K562 (cell line): ENCODE measurements around the gene DAAM1. TPM values are rescaled to one million over a fixed set of nuclear protein-coding genes. Genes with fewer than 3 reads are reported as not detected.

Experiments
- ATAC-seq: fragments of 200-7000 bp; cut with Tn5 transposase; 3 replicates; pipeline ENCODE4 v1.9.1; 2020; ENCODE audit warnings: moderate library complexity
- BruUV-seq: library from RNA; stranded (reverse); fragments of 400-500 nt; replicated peaks from 2 replicates; lab custom pipeline; 2021; lab: Mats Ljungman, UMichigan
- CTCF ChIA-PET: fragments of 300-600 bp; formaldehyde crosslinking; extraction: SDS; loops from one replicate; lab custom pipeline; 2021; ENCODE audit warnings: low intra/inter-chr PET ratio; lab: Yijun Ruan, JAX
- POLR2A ChIA-PET: fragments of 300-600, 350-650 bp; sonication (Branson Sonifier 250); formaldehyde crosslinking; extraction: SDS; loops from one replicate; lab custom pipeline; 2021; ENCODE audit warnings: antibody characterized with exemption, inconsistent platforms; lab: Yijun Ruan, JAX
- DNase-seq, 4 experiments: peaks; one replicate each; pipeline versions ENCODE4 v3.0.0 to v3.0.0-alpha.2; 2011 to 2018; ENCODE audit warnings: low spot score in 3 of 4, mixed read lengths in 3 of 4; ENCODE audit errors: extremely low read depth in 1 of 4
- FAIRE-seq: peaks from 2 replicates; lab custom pipeline; 2011; peaks lifted over from hg19 to GRCh38; lab: Jason Lieb, UNC
- H2AFZ ChIP-seq: 2 replicates; pipeline ENCODE4 v1.6.0; 2011; ENCODE audit warnings: low read depth, low read length, control low read depth, inconsistent platforms
- H3K27ac ChIP-seq: fragments of 200-600 bp; 3 replicates; pipeline ENCODE4 v1.8.0; 2011; ENCODE audit warnings: low read depth, mild to moderate bottlenecking, control low read depth, inconsistent platforms, low read length, moderate library complexity, mixed read lengths; ENCODE audit errors: extremely low read depth
- H3K27me3 ChIP-seq, 2 experiments: fragments of 300-600 bp in 1 of 2; 2 replicates in 1 of 2; 3 replicates in 1 of 2; pipeline versions ENCODE4 v1.6.0 to v1.8.0; 2011; ENCODE audit warnings: inconsistent platforms in 2 of 2, low read length in 2 of 2, mild to moderate bottlenecking in 1 of 2, mixed read lengths in 1 of 2, moderate library complexity in 1 of 2; ENCODE audit not compliant: control insufficient read depth in 2 of 2, insufficient read depth in 2 of 2
- H3K36me3 ChIP-seq: fragments of 300-600 bp; 3 replicates; pipeline ENCODE4 v1.8.0; 2011; ENCODE audit warnings: mild to moderate bottlenecking, low read length, inconsistent platforms; ENCODE audit not compliant: control insufficient read depth, insufficient read depth
- H3K4me1 ChIP-seq, 2 experiments: fragments of 200-600 bp in 1 of 2; replicated peaks in 1 of 2; 2 replicates in 1 of 2; 3 replicates in 1 of 2; pipeline versions ENCODE4 v1.5.1 to v1.8.0; 2011; ENCODE audit warnings: inconsistent platforms in 2 of 2, low read length in 2 of 2, mild to moderate bottlenecking in 1 of 2, mixed read lengths in 1 of 2, moderate library complexity in 1 of 2; ENCODE audit not compliant: control insufficient read depth in 2 of 2, insufficient read depth in 2 of 2
- H3K4me2 ChIP-seq: 2 replicates; pipeline ENCODE4 v1.6.1; 2011; ENCODE audit warnings: low read length, control low read depth, inconsistent platforms, mixed read lengths; ENCODE audit not compliant: insufficient read depth
- H3K4me3 ChIP-seq: fragments of 200-600 bp; sonication (generic), shearing (Covaris generic); 2 replicates; pipeline ENCODE4 v1.5.1; 2016; ENCODE audit warnings: control low read depth, inconsistent platforms
- H3K79me2 ChIP-seq: fragments of 200-600 bp; 3 replicates; pipeline ENCODE4 v1.8.0; 2011; ENCODE audit warnings: low read length, inconsistent platforms; ENCODE audit not compliant: control insufficient read depth, insufficient read depth
- H3K9ac ChIP-seq, 2 experiments: 2 replicates each; pipeline versions ENCODE4 v1.6.0 to v1.6.1; 2011; ENCODE audit warnings: low read depth in 2 of 2, low read length in 2 of 2, control low read depth in 1 of 2, inconsistent platforms in 1 of 2, mild to moderate bottlenecking in 1 of 2, mixed read lengths in 1 of 2; ENCODE audit not compliant: insufficient read depth in 1 of 2
- H3K9me1 ChIP-seq: one replicate; pipeline ENCODE4 v1.6.0; 2011; ENCODE audit warnings: inconsistent platforms, mild to moderate bottlenecking, low read length, moderate library complexity; ENCODE audit not compliant: control insufficient read depth, insufficient read depth
- H3K9me3 ChIP-seq: replicated peaks from 2 replicates; pipeline ENCODE4 v1.5.1; 2011; ENCODE audit warnings: low read depth, low read length, inconsistent platforms; ENCODE audit not compliant: control insufficient read depth, insufficient read depth
- H4K20me1 ChIP-seq: replicated peaks from 2 replicates; pipeline ENCODE4 v1.6.1; 2011; ENCODE audit warnings: low read length, inconsistent platforms, mixed read lengths; ENCODE audit not compliant: control insufficient read depth, insufficient read depth
- BMI1 ChIP-seq: fragments of 150-350 bp; IDR thresholded peaks from 2 replicates; pipeline ENCODE4 v1.6.1; 2014; ENCODE audit warnings: low read length
- CBFA2T3 ChIP-seq: fragments of 450-650 bp; IDR thresholded peaks from 2 replicates; pipeline ENCODE4 v1.6.1; 2017
- CC2D1A ChIP-seq: fragments of 450-650 bp; IDR thresholded peaks from 2 replicates; pipeline ENCODE4 v1.6.1; 2017; ENCODE audit warnings: mild to moderate bottlenecking
- EGR1 ChIP-seq: fragments of 450-650 bp; conservative IDR thresholded peaks from 2 replicates; pipeline ENCODE4 v1.6.1; 2017; ENCODE audit warnings: mild to moderate bottlenecking
- ERF ChIP-seq: fragments of 450-650 bp; formaldehyde crosslinking; IDR thresholded peaks from 2 replicates; pipeline ENCODE4 v1.4.0; 2020; ENCODE audit warnings: mild to moderate bottlenecking, mixed read lengths
- HES1 ChIP-seq: fragments of 450-650 bp; IDR thresholded peaks from 2 replicates; pipeline ENCODE4 v1.6.1; 2016; ENCODE audit warnings: low read depth, mild to moderate bottlenecking, moderate library complexity
- HNRNPL ChIP-seq: fragments of 200-400 bp; formaldehyde crosslinking; IDR thresholded peaks from 2 replicates; pipeline ENCODE4 v1.6.1; 2017; ENCODE audit warnings: low read depth, mild to moderate bottlenecking, low read length
- KDM1A ChIP-seq, 2 experiments: fragments of 450-650 bp; IDR thresholded peaks; 2 replicates each; pipeline ENCODE4 v1.6.1; 2016; ENCODE audit warnings: mild to moderate bottlenecking in 2 of 2
- POLR2AphosphoS5 ChIP-seq: IDR thresholded peaks from 2 replicates; pipeline ENCODE4 v1.6.1; 2011; ENCODE audit warnings: mild to moderate bottlenecking, low read depth, low read length, moderate library complexity; ENCODE audit not compliant: control insufficient read depth, insufficient read depth
- WGBS: fragments of 100-300 bp; shearing (Covaris generic); methylation state at CpG from one replicate; pipeline ENCODE4 v1.1.6; 2016; ENCODE audit warnings: low coverage, mixed read lengths; ENCODE audit not compliant: insufficient coverage; ENCODE audit errors: missing lambda C conversion rate; 5-methylcytosine and 5-hydroxymethylcytosine counted together
- in situ Hi-C: fragments of 300-500 bp; cut with MboI; formaldehyde crosslinking; loops from 4 replicates; pipeline ENCODE4 v1.15.0; 2018; ENCODE audit warnings: inconsistent platforms, mixed read lengths
- intact Hi-C: fragments of 100-400 bp; cut with micrococcal nuclease; formaldehyde crosslinking; loops from 2 replicates; pipeline ENCODE4 v1.14.2; 2022
- polyA plus RNA-seq, 8 experiments: library from polyadenylated mRNA; depleted of rRNA in 4 of 8; stranded (reverse) in 5 of 8; unstranded in 3 of 8; fragments of >200 nt; fragmentation: Nextera tagmentation in 2 of 8; fragmentation: Illumina TruSeq in 1 of 8; extraction: Ambion mirVana in 2 of 8; extraction: Trizol in 1 of 8; gene quantifications; 2 replicates each; pipeline versions ENCODE4 v1.2.1 to v1.2.3, GENCODE V29; 2011 to 2014; ENCODE audit warnings: inconsistent platforms in 1 of 8, missing spikeins in 1 of 8
- total RNA-seq, 7 experiments: library from RNA; depleted of rRNA in 6 of 7; stranded (reverse); fragments of >200 nt in 6 of 7; fragmentation: Illumina TruSeq in 2 of 7; extraction: Trizol in 2 of 7; gene quantifications; 2 replicates each; pipeline versions ENCODE4 v1.2.1 to v1.2.3, GENCODE V29; 2011 to 2021; ENCODE audit warnings: low replicate concordance in 1 of 7

DAAM1 gene
- total and polyA plus RNA-seq, 9 of the 15 experiments (the other 6 are each of a cell fraction or from before 2014, with no cell fraction given), result 3.6 to 11.6 (median 6.7) TPM

GRCh38 chr14:59344691-59345455 is 156.4 kb downstream of the DAAM1 start:
- Histone ChIP-seq H3K36me3 (peaks cover 3% of the 10 kb centered on the region; the same call in 1 of the 3 replicates), H3K4me1 (no peaks in the 10 kb centered on the region; a peak in 1 of 5 replicates), H4K20me1 (no peaks in the 10 kb centered on the region), H3K4me2 (no peak overlapping the region), H3K79me2 (no peaks in the 10 kb centered on the region), H3K27ac (no peak overlapping the region), H3K9me3 (no peaks in the 10 kb centered on the region), H3K27me3 (no peaks in the 10 kb centered on the region), H3K9me1 (no peaks in the 10 kb centered on the region), H2AFZ (no peak overlapping the region), H3K4me3 (no peak overlapping the region), H3K9ac (no peak overlapping the region)
- ChIA-PET POLR2A (no interaction called here), CTCF (no interaction called here)
- in situ Hi-C loops, result no loop called here
- 59% methylated on average over 10 of the region's 10 CpGs for WGBS
- no TSS peak for BruUV-seq
- no peak for ATAC-seq
- TF ChIP-seq BMI1 (no peak), CC2D1A (no peak), ERF (CRISPR knock-in tag) (no peak), KDM1A (IDR thresholded peaks at IDR 0.05) (no peak), CBFA2T3 (no peak), POLR2AphosphoS5 (no peak), HNRNPL (no peak), EGR1 (no peak), HES1 (no peak)
- no peak for FAIRE-seq
- no peak for DNase-seq
- intact Hi-C loops, result no loop called here
